ENCODE results near the gene RTL3.

RTL3 gene

DNA sequence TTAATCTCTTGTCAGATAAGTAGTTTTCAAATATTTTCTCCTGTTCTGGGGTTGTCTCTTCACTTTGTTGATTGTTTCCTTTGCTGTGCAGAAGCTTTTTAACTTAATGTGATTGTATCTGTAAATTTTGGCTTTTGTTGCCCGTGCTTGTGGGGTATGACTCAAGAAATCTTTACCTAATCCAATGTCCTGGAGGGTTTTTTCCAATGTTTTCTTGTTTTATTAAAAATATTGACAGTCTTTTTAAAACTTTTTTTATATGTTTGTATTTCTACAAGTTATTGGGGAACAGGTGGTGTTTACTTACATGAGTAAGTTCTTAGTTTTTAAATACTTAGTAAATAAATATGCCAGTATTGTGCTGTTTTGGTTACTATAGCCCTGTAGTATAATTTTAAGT is 44.9 kb downstream of the RTL3 start:
- DNase-seq, result no peak

All from NCI-H748 treated with DMSO at 0.1 percent for 48 hours (cell line).